Measurements from ENCODE around the gene KANSL1. TPM values are rescaled to one million over a fixed set of nuclear protein-coding genes. Genes with fewer than 3 reads are reported as not detected.

Gene KANSL1
- total RNA-seq, 1 experiment from 2014 or later = 83.0 TPM

GRCh38 chr17:46166692-46167249 lies 26.5 kb downstream of the KANSL1 start:
- peaks cover 3% of the 10 kb centered on the region; the same call in 1 of the 2 replicates for H3K36me3 ChIP-seq (ENCODE audit: control insufficient read depth, insufficient read depth, low read length)
- no peaks in the 10 kb centered on the region for H3K27me3 Mint-ChIP-seq (ENCODE audit: insufficient read depth, unreplicated experiment)
- H3K4me1 ChIP-seq = peaks cover 28% of the 10 kb centered on the region
- peaks cover 37% of the 10 kb centered on the region for H3K4me1 Mint-ChIP-seq (ENCODE audit: low read depth, unreplicated experiment)
- BruUV-seq (replicated peaks) = no TSS peak
- 0 out of 2 replicates have a peak, but pooled peaks cover 2% of the 10 kb centered on the region for H3K9me3 ChIP-seq
- H3K27ac Mint-ChIP-seq (ENCODE audit: unreplicated experiment) = peak overlapping the region; percentile 71
- H3K9me3 Mint-ChIP-seq (ENCODE audit: unreplicated experiment) = no peaks in the 10 kb centered on the region
- intact Hi-C loops (cut with micrococcal nuclease; ENCODE audit: unreplicated experiment) = no loop called here
- H3K27me3 ChIP-seq (replicated peaks; ENCODE audit: control insufficient read depth, insufficient read depth, low read length) = no peaks in the 10 kb centered on the region
- ChIA-PET CTCF (no interaction called here), POLR2A (no interaction called here)
- no peak for TF ChIP-seq CTCF (IDR thresholded peaks at IDR 0.05; ENCODE audit: insufficient read depth in 1 of 2, low read depth in 1 of 2, low read length in 1 of 2, severe bottlenecking in 1 of 2, unreplicated experiment in 1 of 2)
- DNase-seq = no peak
- no peak overlapping the region for H3K4me3 Mint-ChIP-seq (ENCODE audit: unreplicated experiment)
- H3K36me3 Mint-ChIP-seq (ENCODE audit: insufficient read depth, unreplicated experiment) = peaks cover 49% of the 10 kb centered on the region
- H3K4me3 ChIP-seq (ENCODE audit: low read depth, low read length) = no peak overlapping the region

- no TSS peak for BruUV-seq (replicated peaks)
- Mint-ChIP-seq H3K4me3 (ENCODE audit: unreplicated experiment) (no peak overlapping the region), H3K27ac (ENCODE audit: unreplicated experiment) (no peak overlapping the region), H3K27me3 (ENCODE audit: insufficient read depth, unreplicated experiment) (no peaks in the 10 kb centered on the region), H3K9me3 (ENCODE audit: unreplicated experiment) (no peaks in the 10 kb centered on the region), H3K4me1 (ENCODE audit: low read depth, unreplicated experiment) (peaks cover 32% of the 10 kb centered on the region), H3K36me3 (ENCODE audit: insufficient read depth, unreplicated experiment) (peaks cover 28% of the 10 kb centered on the region)
- Histone ChIP-seq H3K4me1 (peaks cover 28% of the 10 kb centered on the region), H3K36me3 (ENCODE audit: control insufficient read depth, insufficient read depth, low read length) (no peaks in the 10 kb centered on the region), H3K9me3 (0 out of 2 replicates have a peak, but pooled peaks cover under 1% of the 10 kb centered on the region), H3K4me3 (ENCODE audit: low read depth, low read length) (no peak overlapping the region), H3K27me3 (replicated peaks; ENCODE audit: control insufficient read depth, insufficient read depth, low read length) (no peaks in the 10 kb centered on the region)
- ChIA-PET CTCF (interaction anchor here (0.9 kb wide), 1 partner anchor 29 kb away, joined by 7 read pairs; the partner anchor contains the start of gene KANSL1), POLR2A (no interaction called here)
- no peak for TF ChIP-seq CTCF (IDR thresholded peaks at IDR 0.05; ENCODE audit: insufficient read depth in 1 of 2, low read depth in 1 of 2, low read length in 1 of 2, severe bottlenecking in 1 of 2, unreplicated experiment in 1 of 2)
- DNase-seq = no peak
- intact Hi-C loops (cut with micrococcal nuclease; ENCODE audit: unreplicated experiment) = no loop called here
Observed at GRCh38 chr17:46163929-46164594, 29.2 kb downstream of the KANSL1 start.

- Mint-ChIP-seq H3K4me1 (ENCODE audit: low read depth, unreplicated experiment) (peaks cover 32% of the 10 kb centered on the region), H3K36me3 (ENCODE audit: insufficient read depth, unreplicated experiment) (peaks cover 31% of the 10 kb centered on the region), H3K27ac (ENCODE audit: unreplicated experiment) (no peak overlapping the region), H3K4me3 (ENCODE audit: unreplicated experiment) (no peak overlapping the region), H3K9me3 (ENCODE audit: unreplicated experiment) (no peaks in the 10 kb centered on the region), H3K27me3 (ENCODE audit: insufficient read depth, unreplicated experiment) (no peaks in the 10 kb centered on the region)
- no peak for DNase-seq
- no TSS peak for BruUV-seq (replicated peaks)
- TF ChIP-seq CTCF (IDR thresholded peaks at IDR 0.05; ENCODE audit: insufficient read depth in 1 of 2, low read depth in 1 of 2, low read length in 1 of 2, severe bottlenecking in 1 of 2, unreplicated experiment in 1 of 2) = no peak
- no peaks in the 10 kb centered on the region for H3K9me3 ChIP-seq
- H3K27me3 ChIP-seq (replicated peaks; ENCODE audit: control insufficient read depth, insufficient read depth, low read length) = no peaks in the 10 kb centered on the region
- ChIA-PET POLR2A (no interaction called here), CTCF (no interaction called here)
- no peak overlapping the region for H3K4me3 ChIP-seq (ENCODE audit: low read depth, low read length)
- peaks cover 20% of the 10 kb centered on the region for H3K4me1 ChIP-seq
- H3K36me3 ChIP-seq (ENCODE audit: control insufficient read depth, insufficient read depth, low read length) = no peaks in the 10 kb centered on the region
- intact Hi-C loops (cut with micrococcal nuclease; ENCODE audit: unreplicated experiment) = no loop called here
Observed at GRCh38 chr17:46163316-46163715, 29.9 kb downstream of the KANSL1 start.
